GM19193 (cell line): ENCODE results near the gene OR6K6.

Source experiments
- POLR2A ChIP-seq: IDR thresholded peaks from 4 replicates; pipeline ENCODE4 v1.6.1; 2011; ENCODE audit not compliant: insufficient read depth, insufficient read length; ENCODE audit errors: extremely low read depth

OR6K6 gene

GRCh38 chr1:158771950-158772866 lies 17.7 kb downstream of the OR6K6 start, which contains the start of gene OR6N1:
TSS of gene OR6N1 (minus strand) at chr1:158772195. CDS start at chr1:158766682, 5,513 bp downstream.
- TF ChIP-seq POLR2A = no peak

GRCh38 chr1:158781104-158781503 lies 26.6 kb downstream of the OR6K6 start, which contains the start of gene OR6N2:
TSS of gene OR6N2 (minus strand) at chr1:158781204. CDS start at chr1:158777635, 3,569 bp downstream.
- no peak for TF ChIP-seq POLR2A

- no peak for TF ChIP-seq POLR2A
Measured at GRCh38 chr1:158793604-158794003, 39.1 kb downstream of the OR6K6 start.

- TF ChIP-seq POLR2A = no peak
Measured at GRCh38 chr1:158794247-158794646, 39.7 kb downstream of the OR6K6 start.

- no peak for TF ChIP-seq POLR2A
Measured at GRCh38 chr1:158798531-158798930, 44.0 kb downstream of the OR6K6 start.

GRCh38 chr1:158799689-158800088 lies 45.2 kb downstream of the OR6K6 start:
- no peak for TF ChIP-seq POLR2A

GRCh38 chr1:158800526-158800925 lies 46.0 kb downstream of the OR6K6 start:
- no peak for TF ChIP-seq POLR2A

- TF ChIP-seq POLR2A = no peak
Measured at GRCh38 chr1:158801396-158801795, 46.9 kb downstream of the OR6K6 start.

- no peak for TF ChIP-seq POLR2A
Measured at GRCh38 chr1:158803678-158804077, 49.2 kb downstream of the OR6K6 start.
